IPS-11a (cell line): ENCODE measurements around the gene TNFRSF19.
"Not testable (repeated sequence)": the region's sequence is repeated elsewhere in the genome, so short reads cannot be mapped to it uniquely, and the experiment has no call there.

Experiments used
- H3K4me3 ChIP-seq: one replicate; pipeline ENCODE4 v1.5.1; 2013; ENCODE audit warnings: low read depth, low read length, control low read depth

The TNFRSF19 gene

GRCh38 chr13:23570099-23570920, at the start of gene TNFRSF19:
TSS of gene TNFRSF19 (plus strand) at chr13:23570412. CDS start at chr13:23590184, 19,772 bp downstream.
- H3K4me3 ChIP-seq = no peak within 1 kb of the TSS

- H3K4me3 ChIP-seq = not testable (repeated sequence)
Observed at GRCh38 chr13:23529926-23530325, 40.3 kb upstream of the TNFRSF19 start.

- no peak overlapping the region for H3K4me3 ChIP-seq
Observed at GRCh38 chr13:23531446-23531845, 38.8 kb upstream of the TNFRSF19 start.

- H3K4me3 ChIP-seq = no peak overlapping the region
Observed at GRCh38 chr13:23534090-23534489, 36.1 kb upstream of the TNFRSF19 start.

- no peak overlapping the region for H3K4me3 ChIP-seq
Observed at GRCh38 chr13:23541221-23541824, 28.9 kb upstream of the TNFRSF19 start.

- no peak overlapping the region for H3K4me3 ChIP-seq
Observed at GRCh38 chr13:23544668-23545067, 25.5 kb upstream of the TNFRSF19 start.

- H3K4me3 ChIP-seq = peak overlapping the region; percentile 45
Observed at GRCh38 chr13:23547000-23547590, 23.1 kb upstream of the TNFRSF19 start.

GRCh38 chr13:23549724-23550123, 20.5 kb upstream of the TNFRSF19 start:
- H3K4me3 ChIP-seq = no peak overlapping the region

- H3K4me3 ChIP-seq = no peak overlapping the region
Observed at GRCh38 chr13:23550163-23550562, 20.0 kb upstream of the TNFRSF19 start.

DNA sequence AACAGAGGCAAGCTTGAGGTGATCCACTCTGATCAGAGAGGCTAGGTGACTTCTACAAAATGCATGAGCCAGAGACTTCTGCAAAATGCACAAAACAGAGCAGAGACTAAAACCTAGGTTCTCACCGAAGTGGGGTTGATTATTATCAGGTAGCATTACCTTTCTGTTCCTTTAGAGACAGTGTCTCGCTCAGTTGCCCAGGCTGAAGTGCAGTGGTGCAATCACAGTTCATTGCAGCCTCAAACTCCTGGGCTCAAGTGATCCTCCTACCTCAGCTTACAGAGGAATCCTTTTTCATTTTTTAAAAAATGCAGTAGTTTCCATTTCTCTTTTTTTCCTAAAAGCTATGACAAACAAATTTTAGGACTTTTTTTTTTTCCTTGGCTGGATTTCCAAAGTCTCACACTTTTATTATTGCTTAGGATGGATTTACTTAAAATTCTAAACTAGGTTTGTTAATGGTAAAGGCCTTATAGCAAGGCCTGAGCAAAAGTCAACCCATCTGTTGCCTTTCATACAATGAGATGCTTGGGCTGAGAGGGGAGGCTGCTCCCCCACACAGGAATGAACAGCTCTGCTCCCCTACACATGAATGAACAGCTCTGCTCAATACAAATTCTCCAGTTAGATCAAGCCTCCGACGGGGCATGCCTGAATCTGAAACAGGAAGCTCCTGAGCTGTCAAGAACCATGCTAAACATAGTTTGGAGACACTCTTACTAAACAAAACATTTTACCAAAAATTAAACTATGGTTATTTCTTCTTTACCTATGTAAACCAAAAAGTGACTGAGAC, 18.8 kb upstream of the TNFRSF19 start:
- H3K4me3 ChIP-seq = no peak overlapping the region

DNA sequence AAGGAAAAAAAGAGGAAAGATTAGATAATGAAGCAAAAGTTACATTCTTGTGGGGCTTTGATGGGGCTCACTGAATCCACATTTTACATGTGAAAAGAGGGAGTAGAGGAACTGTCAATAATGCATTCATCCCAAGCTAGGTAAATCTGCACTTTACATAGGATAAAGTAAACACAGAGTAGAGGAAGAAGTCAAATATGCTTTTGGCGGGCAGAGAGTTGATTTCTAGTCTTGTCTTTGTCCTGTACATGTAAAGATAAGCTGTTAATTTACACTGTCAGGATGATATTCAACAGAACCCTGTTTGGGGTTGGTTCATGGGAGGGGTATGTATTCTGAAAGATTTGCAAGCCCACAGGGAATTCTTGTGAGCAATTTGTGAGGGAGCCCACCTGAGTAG, 18.0 kb upstream of the TNFRSF19 start:
- no peak overlapping the region for H3K4me3 ChIP-seq

- H3K4me3 ChIP-seq = no peak overlapping the region
Observed at GRCh38 chr13:23552661-23553060, 17.6 kb upstream of the TNFRSF19 start.

GRCh38 chr13:23554000-23554399, 16.2 kb upstream of the TNFRSF19 start:
- no peak overlapping the region for H3K4me3 ChIP-seq

- no peak overlapping the region for H3K4me3 ChIP-seq
Observed at GRCh38 chr13:23557043-23557442, 13.2 kb upstream of the TNFRSF19 start.

- no peak overlapping the region for H3K4me3 ChIP-seq
Observed at GRCh38 chr13:23557733-23558132, 12.5 kb upstream of the TNFRSF19 start.

GRCh38 chr13:23558675-23559536, 11.3 kb upstream of the TNFRSF19 start:
- no peak overlapping the region for H3K4me3 ChIP-seq

DNA sequence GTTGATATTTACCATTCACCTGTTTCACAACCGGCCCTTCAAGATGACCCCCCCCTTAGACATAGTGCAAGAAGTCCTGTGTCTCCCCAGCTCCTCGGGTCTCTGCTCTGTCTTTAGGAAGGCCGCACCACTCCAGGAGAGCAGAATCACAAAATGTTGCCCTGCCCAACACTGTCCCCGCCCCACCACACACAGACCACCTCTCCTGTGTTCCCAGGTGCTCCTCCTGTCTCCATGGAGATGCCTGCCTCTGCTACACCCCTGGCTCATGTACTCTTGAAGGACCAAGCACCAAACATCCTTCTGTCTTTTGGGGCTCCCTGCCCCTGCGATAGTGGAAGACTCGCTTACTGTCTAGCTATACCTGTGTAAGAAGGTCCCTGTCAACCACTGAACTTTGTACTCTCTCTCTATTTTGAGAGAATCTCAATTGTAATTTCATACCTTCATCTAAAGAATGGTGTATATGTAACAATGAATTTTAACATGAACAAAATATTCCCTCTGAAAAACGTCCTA, 9.6 kb upstream of the TNFRSF19 start:
- no peak overlapping the region for H3K4me3 ChIP-seq

- no peak overlapping the region for H3K4me3 ChIP-seq
Observed at GRCh38 chr13:23561261-23561660, 9.0 kb upstream of the TNFRSF19 start.

GRCh38 chr13:23563085-23563845, 6.9 kb upstream of the TNFRSF19 start:
- no peak overlapping the region for H3K4me3 ChIP-seq
